GM12864 (cell line): ENCODE results near the gene CSNK1G1.
"Not testable (repeated sequence)": the region's sequence is repeated elsewhere in the genome, so short reads cannot be mapped to it uniquely, and the experiment has no call there.

Experiments used
- DNase-seq: peaks from one replicate; pipeline ENCODE4 v3.0.0-alpha.2; 2011; ENCODE audit warnings: low read depth
- H3K4me3 ChIP-seq: 2 replicates; pipeline ENCODE4 v1.5.1; 2011; ENCODE audit warnings: mild to moderate bottlenecking, low read depth, low read length, control low read depth
- CTCF ChIP-seq: IDR thresholded peaks from 2 replicates; pipeline ENCODE4 v1.5.1; 2011; ENCODE audit warnings: low read depth, mild to moderate bottlenecking, moderate library complexity, low read length, control low read depth, inconsistent platforms; ENCODE audit errors: missing control alignments

CSNK1G1 gene

GRCh38 chr15:64355944-64356709, at the start of gene CSNK1G1:
Gene CSNK1G1, minus strand, starts transcription at chr15:64356173. Its CDS starts 55,674 bp downstream, at chr15:64300499.
- peak; percentile 89 for DNase-seq
- peak; percentile 25 for TF ChIP-seq CTCF
- H3K4me3 ChIP-seq: peak within 1 kb of the TSS; percentile 69

- H3K4me3 ChIP-seq: no peak overlapping the region
- no peak for TF ChIP-seq CTCF
- DNase-seq: no peak
Measured at GRCh38 chr15:64400583-64400982, 44.6 kb upstream of the CSNK1G1 start.

GRCh38 chr15:64398575-64398974, 42.6 kb upstream of the CSNK1G1 start:
- DNase-seq: no peak
- H3K4me3 ChIP-seq: no peak overlapping the region
- TF ChIP-seq CTCF: no peak

- no peak overlapping the region for H3K4me3 ChIP-seq
- no peak for TF ChIP-seq CTCF
- no peak for DNase-seq
Measured at GRCh38 chr15:64396789-64397188, 40.8 kb upstream of the CSNK1G1 start.

- DNase-seq, H3K4me3 ChIP-seq: not testable (repeated sequence)
Measured at GRCh38 chr15:64392471-64392870, 36.5 kb upstream of the CSNK1G1 start.

- H3K4me3 ChIP-seq: no peak overlapping the region
- no peak for TF ChIP-seq CTCF
- no peak for DNase-seq
Measured at GRCh38 chr15:64389036-64389435, 33.1 kb upstream of the CSNK1G1 start.

- H3K4me3 ChIP-seq: peak within 1 kb of the TSS; percentile 89
- TF ChIP-seq CTCF: no peak
- DNase-seq: peak; percentile 96
Measured at GRCh38 chr15:64387562-64388168, 31.7 kb upstream of the CSNK1G1 start, which contains the start of gene TRIP4. Gene TRIP4, plus strand, starts transcription at chr15:64387836. Its CDS starts 28 bp downstream, at chr15:64387864.
